Stimulated activated CD8-positive, alpha-beta memory T cell treated with anti-CD3 and anti-CD28 coated beads, Interleukin-2, amount 100 ng/mL, for 1 hour (primary cell): ENCODE data around the gene SPPL3.
"Not testable (repeated sequence)": the region's sequence is repeated elsewhere in the genome, so short reads cannot be mapped to it uniquely, and the experiment has no call there.

Experiments
- DNase-seq, 2 donors: peaks; one replicate each; pipeline ENCODE4 v3.0.0-alpha.2; 2020; ENCODE audit warnings: low read depth in 2 of 2

Gene SPPL3

DNA sequence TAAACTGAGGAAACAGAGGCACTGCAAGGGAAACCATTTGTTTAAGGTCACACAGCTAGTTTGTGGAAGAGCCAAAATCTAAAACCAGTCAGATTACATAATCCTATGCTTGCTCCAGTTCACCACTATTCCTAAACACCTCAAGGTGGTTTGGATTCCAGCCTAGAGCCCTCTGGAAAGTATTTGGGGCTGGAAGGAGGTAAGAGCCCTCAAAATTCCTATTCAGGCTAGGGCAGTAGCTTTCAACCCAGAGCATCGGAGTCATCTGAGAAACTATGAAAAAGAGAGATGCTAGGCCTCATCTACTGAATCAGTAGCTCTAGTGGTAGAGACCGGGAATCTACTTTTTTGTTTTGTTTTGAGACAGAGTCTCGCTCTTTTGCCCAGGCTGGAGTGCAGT, 16.0 kb upstream of the SPPL3 start:
- DNase-seq: no peak

DNA sequence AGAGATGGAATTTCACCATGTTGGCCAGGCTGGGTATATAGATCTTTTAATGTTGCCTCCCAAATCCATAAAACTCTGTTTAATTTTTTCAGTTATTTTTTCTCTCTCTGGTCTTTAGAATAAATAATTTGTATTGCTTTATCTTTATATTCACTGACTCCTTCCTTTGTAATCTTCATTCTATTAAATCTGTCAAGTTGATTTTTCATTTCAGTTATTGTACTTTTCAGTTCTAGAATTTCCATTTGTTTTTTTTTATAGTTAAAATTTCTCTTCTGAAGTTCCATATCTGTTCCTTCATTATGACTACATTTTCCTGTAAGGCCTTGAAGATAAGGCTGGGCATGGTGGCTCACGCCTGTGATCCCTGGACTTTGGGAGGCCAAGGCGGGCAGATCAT, 13.6 kb upstream of the SPPL3 start:
- DNase-seq: no peak

DNA sequence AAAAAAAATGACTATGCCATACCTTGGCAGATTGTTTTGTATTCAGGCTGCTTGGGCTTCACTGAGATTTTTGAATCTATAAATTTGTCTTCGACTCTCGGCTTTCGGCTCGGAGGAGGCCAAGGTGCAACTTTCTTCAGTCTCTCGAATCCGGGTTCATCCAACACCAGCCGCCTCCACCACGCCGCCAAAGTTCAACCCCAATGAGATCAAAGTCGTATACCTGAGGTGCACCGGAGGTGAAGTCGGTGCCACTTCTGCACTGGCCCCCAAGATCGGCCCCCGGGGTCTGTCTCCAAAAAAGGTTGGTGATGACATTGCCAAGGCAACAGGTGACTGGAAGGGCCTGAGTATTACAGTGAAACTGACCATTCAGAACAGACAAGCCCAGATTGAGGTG, 12.4 kb upstream of the SPPL3 start:
- DNase-seq: no peak

DNA sequence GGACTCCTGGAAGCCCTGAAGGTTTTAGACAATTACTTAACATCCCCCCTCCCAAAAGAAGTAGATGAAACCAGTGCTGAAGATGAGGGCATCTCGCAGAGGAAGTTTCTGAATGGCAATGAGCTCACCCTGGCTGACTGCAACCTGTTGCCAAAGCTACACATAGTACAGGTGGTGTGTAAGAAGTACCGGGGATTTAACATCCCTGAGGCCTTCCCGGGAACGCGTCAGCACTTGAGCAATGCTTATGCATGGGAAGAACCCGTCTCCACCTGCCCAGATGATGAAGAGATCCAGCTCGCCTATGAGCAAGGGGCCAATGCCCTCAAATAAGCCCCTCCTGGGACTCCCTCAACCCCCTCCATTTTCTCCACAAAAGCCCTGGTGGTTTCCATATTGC, 10.6 kb upstream of the SPPL3 start:
- DNase-seq: no peak

DNA sequence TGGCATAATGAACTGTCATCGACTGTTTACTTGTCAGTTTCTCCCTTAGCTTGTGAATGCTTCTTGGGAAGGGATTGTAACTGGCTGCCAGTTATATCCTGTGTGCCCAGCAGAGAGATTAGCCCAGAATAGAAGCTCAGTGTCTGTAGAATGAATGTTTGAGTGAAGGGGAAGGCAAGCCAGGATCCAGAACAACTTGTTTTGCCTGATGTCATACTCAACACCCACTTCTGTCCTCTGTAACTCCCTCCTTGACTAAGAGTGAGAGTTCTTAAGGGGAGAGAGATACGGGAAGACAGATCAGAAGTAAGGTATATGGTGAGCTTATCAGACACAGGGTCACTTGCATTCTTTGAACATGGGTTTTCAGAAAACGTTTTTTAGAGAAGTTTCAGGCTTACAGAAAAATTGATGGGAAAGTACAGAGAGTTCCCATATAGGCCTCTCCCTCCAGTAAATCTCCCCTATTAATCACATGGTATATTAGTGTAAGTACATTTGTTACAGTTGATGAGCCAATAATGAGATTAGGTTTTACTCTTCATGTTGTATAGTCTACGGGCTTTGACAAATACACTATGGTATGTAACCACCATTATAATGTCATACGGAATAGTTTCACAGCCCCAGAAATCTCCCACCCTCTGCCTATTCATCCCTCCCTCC, 5.6 kb upstream of the SPPL3 start:
- no peak for DNase-seq

DNA sequence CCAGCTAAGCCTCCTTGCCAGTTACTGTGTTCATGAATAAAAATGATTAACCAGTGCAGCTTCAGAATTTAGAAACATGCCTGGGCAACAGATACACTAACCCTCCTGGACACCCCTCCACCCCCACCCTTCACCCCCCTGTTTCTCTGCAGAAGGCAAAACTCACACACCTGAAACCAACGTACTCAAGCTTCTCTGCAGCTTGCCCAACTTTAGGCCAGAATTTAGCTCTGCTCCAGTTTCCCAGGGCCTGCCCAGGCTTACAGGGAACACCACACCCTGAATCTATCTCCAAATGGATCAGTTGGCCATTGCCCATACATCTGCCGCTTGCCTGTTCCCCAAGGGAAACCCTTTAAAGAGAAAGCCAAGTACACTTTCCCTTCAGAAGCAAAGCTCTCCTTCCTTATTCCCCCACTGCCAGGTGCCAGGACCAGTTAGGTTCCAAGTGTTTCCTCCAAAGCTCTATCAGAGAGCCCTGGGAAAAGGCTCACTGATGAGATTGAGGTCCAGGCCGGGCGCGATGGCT, 1.8 kb upstream of the SPPL3 start:
- no peak for DNase-seq

DNA sequence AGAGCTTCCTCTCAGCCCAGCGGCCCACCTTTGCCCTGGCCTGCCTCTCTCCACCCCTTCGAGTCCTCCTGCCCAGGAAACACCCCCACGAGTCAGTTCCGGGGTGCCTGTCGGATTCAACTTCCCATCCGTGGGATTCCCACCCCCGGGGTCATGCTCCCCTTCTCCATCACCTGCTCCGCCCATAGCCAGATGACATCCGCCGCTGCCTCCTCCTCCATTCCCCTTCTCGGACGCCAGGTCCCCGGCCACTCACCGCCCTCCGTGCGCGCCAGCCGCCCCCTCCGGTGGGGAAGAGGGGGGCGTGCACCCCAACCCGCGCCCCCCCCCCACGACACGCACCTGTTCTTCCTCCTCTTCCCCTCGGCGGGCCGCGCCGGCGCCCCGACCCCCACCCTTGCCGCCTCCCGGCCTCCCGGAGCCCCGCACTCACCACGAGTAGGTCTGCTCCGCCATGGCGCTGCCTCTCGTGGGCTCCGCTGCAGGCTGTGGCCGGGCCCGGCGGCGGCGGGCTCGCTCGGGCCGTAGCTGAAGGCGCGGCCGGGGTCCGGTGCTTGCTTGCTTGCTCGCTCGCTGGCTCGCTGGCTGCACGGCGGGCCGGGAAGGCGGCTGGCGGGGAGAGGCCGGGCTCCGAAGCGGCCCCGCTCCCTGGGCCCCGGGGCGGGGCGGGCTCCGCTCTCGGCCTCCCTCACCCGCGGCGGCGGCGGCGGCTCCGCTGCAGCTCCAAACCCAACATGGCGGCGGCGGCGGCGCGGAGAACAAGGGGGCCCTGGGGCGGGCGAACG, 554 bp downstream of the SPPL3 start:
- DNase-seq: peak; percentile 38 to 39

DNA sequence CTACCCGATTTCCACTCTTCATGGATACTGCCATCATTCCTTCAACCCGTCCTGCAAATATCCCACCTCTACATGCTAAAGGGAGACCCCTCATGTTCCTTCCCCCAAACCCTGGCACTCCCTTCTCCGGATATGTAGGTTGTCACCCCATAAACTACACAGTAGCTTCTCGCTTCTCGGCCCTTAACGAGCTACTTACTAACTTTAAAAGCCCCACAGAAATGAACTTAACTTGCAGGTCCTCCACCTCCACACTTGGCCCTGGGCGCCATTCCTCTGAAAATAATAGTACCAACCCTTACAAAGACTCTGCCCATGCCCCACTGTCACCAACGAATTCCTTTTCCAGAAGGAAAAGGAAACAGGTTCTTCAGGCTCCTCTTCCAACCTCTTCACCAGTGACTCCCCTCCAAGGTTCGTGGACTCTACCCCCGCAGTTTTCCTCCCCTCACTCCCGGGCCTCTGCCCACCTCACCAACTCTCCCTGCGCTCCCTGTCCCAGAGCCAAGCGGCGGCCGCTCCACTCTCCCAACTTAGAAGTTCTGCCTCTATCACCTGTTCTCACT, 1.2 kb downstream of the SPPL3 start:
- DNase-seq: no peak

DNA sequence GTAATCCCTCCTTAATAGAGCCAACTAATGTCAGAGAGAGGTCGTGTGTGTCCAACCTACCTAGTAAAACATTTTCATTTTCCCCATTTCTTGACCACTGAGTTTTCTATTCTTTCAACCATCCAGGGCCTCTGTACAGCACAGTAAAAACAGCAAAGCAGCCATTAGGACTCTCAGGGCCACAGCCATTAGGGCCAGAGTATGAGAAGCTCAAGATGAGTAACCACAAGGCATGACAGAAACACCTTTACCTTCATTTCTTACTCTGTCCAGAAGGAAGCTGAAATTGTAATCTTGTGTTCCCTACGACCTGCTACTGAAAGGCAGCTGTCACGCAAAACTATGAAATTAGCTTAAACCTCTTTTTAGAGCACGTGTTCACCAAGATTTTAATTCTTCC, 2.3 kb downstream of the SPPL3 start:
- DNase-seq: no peak

DNA sequence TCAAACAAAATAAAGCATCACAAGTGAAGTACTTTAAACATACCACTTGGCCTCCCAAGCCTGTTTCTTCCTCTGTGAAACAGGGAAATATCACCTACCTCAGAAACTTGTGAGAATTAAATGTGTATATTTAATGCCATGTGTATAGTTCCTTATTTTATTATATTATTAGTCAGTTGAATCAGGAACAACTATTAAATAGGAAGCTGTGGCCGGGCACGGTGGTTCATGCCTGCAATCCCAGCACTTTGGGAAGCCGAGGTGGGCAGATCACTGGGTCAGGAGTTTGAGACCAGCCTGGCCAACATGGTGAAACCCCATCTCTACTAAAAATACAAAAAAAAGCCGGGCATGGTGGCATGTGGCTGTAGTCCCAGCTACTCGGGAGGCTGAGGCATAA, 3.1 kb downstream of the SPPL3 start:
- DNase-seq: not testable (repeated sequence)

DNA sequence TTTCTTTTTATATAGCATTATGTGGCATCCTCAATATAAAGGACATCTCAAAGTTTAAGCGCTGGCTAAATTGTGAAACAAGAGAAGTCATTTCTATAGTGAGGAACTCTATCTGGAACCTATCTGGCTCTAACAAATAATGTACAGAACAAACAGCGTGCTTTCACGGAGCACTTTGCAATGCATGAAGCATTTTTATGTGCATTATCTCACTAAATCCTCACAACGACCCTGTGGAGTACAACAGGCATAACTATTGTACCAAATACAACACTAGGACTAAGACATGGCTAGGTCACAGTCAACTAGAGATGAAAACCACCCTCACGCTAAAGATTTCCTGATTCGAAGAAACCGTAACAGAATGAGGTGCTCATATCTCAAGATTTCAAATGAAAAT, 8.6 kb downstream of the SPPL3 start:
- DNase-seq: no peak

DNA sequence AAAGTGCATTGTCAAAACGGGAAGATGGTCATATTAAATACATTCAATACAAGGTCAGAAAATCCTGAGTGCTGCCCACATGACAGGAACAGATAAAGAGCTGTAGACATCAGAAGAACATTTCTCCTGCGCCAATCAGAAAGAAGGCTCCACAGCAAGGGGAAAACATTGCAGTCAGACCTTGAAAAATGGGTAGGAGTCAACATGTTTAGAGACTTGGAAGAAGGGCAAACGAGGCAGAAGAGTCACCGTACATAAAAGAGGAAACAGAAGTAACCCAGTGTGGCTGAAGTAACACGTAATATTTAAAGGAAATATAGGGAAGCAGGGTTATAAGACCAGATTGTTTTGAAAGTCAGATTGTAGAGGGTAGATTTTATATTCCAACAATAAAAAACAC, 11.9 kb downstream of the SPPL3 start:
- DNase-seq: no peak

DNA sequence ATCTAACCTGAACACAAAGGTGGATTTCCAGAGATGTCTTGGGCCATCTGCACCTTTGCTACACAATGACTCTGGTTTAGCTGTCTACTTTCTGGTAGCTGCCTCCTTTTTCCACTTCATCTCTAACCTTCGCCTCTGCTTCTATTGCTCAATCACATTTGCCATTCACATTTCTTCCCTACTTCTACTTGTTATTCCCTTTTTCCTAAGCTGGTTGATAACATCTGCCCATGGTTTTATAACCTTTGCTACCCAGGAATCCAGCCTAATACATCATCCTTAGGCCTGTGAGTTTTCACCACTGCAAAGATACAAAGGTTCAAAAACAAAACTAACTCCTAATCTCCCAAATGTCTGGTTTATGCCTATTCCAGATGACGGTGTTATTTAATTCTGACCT, 13.2 kb downstream of the SPPL3 start:
- no peak for DNase-seq

DNA sequence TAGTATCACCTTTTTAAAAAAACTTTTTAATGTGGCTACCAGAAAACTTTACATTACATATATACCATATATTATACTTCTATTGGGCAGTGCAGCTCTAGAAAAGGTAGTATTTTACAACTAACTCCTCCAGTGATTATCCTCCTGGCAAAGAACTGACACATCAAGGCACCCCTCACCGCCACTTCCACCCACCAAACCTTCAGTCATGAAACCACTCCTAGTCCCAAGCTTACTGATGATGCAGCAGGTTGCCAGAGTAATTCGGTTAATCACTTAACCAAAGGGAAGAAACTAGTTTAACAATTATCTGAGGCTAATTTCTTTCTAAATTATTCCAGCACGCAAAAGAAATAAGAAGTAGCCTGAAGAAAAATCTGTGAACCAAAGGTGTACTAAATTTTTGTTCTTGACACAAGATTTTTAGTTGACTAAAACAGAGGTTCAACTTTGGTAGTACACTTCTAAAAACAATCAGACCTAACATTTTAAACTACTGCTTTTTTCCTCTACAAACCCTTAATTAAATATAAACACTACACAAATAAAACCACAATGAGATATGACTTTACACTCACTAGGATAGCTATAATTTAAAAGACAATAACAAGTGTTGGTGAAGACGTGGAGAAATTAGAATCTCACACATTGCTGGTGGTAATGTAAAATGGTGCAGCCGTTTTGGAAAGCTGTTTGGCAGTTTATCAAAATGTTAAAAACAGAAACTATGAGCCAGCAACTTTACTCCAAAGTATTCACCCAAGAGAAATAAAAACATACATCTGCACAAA, 16.7 kb downstream of the SPPL3 start:
- DNase-seq: no peak

DNA sequence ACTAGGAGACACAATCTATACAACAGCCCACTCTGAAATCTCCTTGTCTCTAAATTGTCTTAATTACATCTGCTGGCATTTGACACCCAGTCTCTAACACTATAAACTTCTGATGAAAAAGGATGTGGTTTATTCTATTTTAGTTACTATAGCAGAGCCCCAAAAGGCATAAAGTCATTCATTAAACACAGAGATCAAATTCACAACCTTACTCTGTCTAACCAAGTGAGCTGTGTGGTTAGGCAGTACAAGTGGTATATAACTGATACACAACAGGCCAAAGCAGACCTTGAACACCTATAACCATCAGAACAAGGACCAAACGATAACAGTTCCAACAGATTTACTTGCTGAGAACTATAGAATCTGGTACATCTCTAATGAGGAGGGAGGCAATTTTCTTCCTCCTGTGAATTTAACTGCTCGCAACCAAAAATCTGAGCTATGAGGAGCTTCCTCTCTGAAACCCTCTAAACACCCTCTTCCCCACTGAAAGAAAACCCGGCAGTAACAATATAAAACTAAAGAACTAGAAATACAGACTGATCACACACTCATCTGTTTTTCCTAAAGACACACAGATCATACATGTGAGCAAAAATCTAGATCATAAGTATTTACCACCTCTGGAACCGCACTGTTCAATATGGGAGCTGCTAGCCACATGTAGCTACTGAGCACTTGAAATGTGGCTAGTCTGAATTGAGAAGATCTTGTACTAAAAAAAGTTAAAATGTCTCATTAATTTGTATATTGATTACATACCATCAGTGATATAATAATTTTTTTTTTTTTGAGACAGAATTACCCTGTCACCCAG, 17.7 kb downstream of the SPPL3 start:
- DNase-seq: no peak

DNA sequence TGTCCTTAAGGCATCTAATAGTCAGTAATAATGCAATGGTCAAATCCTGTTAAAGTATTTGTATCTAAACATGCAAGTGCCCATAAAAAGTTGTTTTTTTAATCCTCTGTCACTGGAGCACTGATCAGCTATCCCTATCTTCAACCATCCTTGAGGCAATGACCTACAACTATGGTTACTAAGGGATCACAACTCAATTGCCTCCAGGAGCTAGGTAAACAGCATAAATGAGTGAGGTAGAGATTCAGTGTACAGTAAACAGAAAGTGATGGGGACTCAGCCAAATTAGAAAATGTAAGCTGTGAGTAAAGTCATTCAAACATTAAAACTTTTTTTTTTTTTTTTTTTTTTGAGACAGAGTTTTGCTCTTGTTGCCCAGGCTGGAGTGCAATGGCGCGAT, 18.6 kb downstream of the SPPL3 start:
- DNase-seq: no peak

DNA sequence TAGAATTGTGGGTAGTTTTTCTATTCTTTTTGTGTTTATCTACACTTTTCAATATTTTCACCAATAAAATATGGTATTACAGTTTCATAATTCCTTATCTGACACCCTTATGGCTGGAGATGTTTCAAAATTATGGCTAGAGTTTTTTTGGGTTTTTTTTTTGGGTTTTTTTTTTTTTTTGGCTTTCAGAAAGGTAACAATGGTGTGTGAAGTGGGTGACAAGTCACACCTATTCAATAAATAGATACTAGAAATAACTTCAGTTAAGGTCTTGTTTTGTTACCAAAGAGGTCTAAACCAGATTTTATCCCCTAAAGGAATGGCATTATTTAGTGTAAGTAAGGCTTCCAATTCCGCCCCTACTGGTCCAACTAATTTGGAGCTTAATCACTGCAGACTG, 19.5 kb downstream of the SPPL3 start:
- DNase-seq: no peak

DNA sequence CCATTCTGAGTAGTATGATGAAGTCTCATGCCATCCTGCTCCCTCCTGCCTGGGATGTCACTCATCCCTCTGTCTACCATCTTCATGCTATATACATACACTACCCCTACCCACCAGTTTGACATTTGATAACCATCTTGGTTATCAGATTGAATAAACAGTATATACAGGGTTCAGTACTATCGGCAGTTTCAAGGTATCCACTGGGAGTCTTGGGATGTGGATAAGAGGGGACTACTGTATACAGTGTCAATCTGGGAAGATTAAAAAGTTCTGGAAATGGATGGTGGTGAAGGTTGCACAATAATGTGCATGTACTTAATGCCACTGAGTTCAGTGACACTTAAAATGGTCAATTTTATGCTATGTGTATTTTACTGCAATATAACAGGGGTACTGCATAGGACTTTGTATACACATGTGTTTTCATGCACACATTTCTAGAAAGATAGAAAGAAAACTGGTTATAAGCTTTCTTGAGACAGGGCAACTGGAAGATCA, 22.1 kb downstream of the SPPL3 start:
- no peak for DNase-seq

DNA sequence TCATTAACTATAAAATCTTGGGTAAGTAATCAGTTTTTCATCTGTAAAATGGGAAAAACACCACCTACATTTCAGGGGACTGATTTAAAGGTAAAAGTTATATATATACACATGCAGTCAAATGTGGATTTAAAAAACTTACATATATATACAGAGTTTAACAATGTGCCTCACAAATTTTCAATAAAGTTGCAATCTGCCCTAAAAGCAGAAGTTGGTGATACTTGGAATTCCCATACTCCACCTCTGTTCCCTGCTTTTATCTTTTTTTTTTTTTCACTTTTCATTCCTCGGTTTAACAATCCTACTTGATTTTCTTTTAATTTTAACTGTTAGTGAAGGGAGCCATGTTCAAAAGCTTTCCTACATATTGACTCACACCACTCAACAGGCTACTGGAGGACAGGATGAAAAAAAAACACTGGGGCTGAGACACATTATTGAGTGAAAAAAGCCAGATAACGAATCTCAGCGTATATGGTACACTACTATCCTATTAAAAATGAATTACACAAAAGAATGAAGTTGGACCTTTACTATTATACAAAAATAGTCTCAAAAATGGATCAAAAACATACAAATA, 24.3 kb downstream of the SPPL3 start:
- DNase-seq: no peak

DNA sequence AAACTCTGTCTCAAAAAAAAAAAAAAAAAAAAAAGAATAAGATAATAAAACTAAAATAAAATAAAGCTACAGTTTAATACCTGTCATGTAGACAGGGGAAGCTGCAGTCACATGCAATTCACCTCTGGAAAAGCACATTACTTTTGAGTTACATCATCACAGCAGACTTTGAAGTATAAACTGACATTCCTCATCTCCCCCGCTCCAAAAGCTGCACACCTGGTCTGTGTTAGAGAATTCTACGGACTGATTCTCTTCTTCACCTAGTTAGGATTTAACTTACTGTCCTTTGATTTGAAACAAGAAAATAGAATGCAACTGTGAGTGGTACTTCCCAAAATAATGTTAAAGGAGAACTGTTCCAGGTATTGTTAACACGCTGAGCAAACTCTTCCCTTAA, 25.1 kb downstream of the SPPL3 start:
- no peak for DNase-seq
